22Rv1 (cell line): ENCODE data around the gene CTNND2.

Experiments used
- CTCF ChIP-seq: fragments of 450-650 bp; IDR thresholded peaks from 2 replicates; pipeline ENCODE4 v1.5.1; 2017; ENCODE audit warnings: mild to moderate bottlenecking
- ZFX ChIP-seq: fragments of 450-650 bp; IDR thresholded peaks from 2 replicates; pipeline ENCODE4 v1.6.1; 2017; ENCODE audit warnings: antibody characterized with exemption, borderline replicate concordance

- TF ChIP-seq CTCF: no peak
- no peak for TF ChIP-seq ZFX
These were observed 758.1 kb downstream of the CTNND2 start for GRCh38 chr5:11146171-11146570.
